Mesendoderm (in vitro differentiated cells): ENCODE results near the gene HBP1.
A peak's percentile ranks its signal among the peaks of the same experiment; 100 is the strongest.
"Not testable (repeated sequence)": the region's sequence is repeated elsewhere in the genome, so short reads cannot be mapped to it uniquely, and the experiment has no call there.

Experiments
- DNase-seq: peaks from one replicate; pipeline ENCODE4 v3.0.0; 2013
- H2AK5ac ChIP-seq: 2 replicates; pipeline ENCODE4 v1.6.1; 2013; ENCODE audit warnings: low read length, inconsistent platforms
- H2BK120ac ChIP-seq: 2 replicates; pipeline ENCODE4 v1.6.1; 2013; ENCODE audit warnings: low read depth, mild to moderate bottlenecking, low read length, moderate library complexity, mixed read lengths
- H2BK15ac ChIP-seq: replicated peaks from 2 replicates; pipeline ENCODE4 v1.6.1; 2013; ENCODE audit warnings: low read depth, mild to moderate bottlenecking, moderate library complexity
- H2BK5ac ChIP-seq: 2 replicates; pipeline ENCODE4 v1.6.1; 2013; ENCODE audit warnings: low read length, inconsistent platforms
- H3K18ac ChIP-seq: 2 replicates; pipeline ENCODE4 v1.6.1; 2013; ENCODE audit warnings: mild to moderate bottlenecking, low read length, mixed read lengths
- H3K23ac ChIP-seq: one replicate; pipeline ENCODE4 v1.6.1; 2013; ENCODE audit warnings: low read length
- H3K27ac ChIP-seq: 2 replicates; pipeline ENCODE4 v1.5.1; 2013; ENCODE audit warnings: low read depth, mild to moderate bottlenecking, inconsistent platforms, low read length, moderate library complexity
- H3K27me3 ChIP-seq: 2 replicates; pipeline ENCODE4 v1.6.1; 2013; ENCODE audit warnings: low read length, control low read depth, mild to moderate bottlenecking, inconsistent platforms; ENCODE audit not compliant: insufficient read depth, poor library complexity
- H3K36me3 ChIP-seq: 2 replicates; pipeline ENCODE4 v1.6.1; 2013; ENCODE audit warnings: low read length, inconsistent platforms; ENCODE audit not compliant: control insufficient read depth, insufficient read depth
- H3K4ac ChIP-seq: one replicate; pipeline ENCODE4 v1.6.1; 2013; ENCODE audit warnings: low read depth, mild to moderate bottlenecking, low read length, moderate library complexity
- H3K4me1 ChIP-seq: 2 replicates; pipeline ENCODE4 v1.6.1; 2013; ENCODE audit warnings: low read depth, low read length, inconsistent platforms; ENCODE audit not compliant: control insufficient read depth
- H3K4me2 ChIP-seq: 2 replicates; pipeline ENCODE4 v1.6.1; 2013; ENCODE audit warnings: low read length
- H3K4me3 ChIP-seq: 2 replicates; pipeline ENCODE4 v1.5.1; 2013; ENCODE audit warnings: mild to moderate bottlenecking, low read length
- H3K56ac ChIP-seq: one replicate; pipeline ENCODE4 v1.6.1; 2013; ENCODE audit warnings: low read length
- H3K79me1 ChIP-seq: 2 replicates; pipeline ENCODE4 v1.6.1; 2013; ENCODE audit warnings: low read length, inconsistent platforms
- H3K79me2 ChIP-seq: 2 replicates; pipeline ENCODE4 v1.6.1; 2013; ENCODE audit warnings: mild to moderate bottlenecking, low read length; ENCODE audit not compliant: control insufficient read depth, insufficient read depth
- H3K9ac ChIP-seq: 2 replicates; pipeline ENCODE4 v1.6.1; 2013; ENCODE audit warnings: low read length, inconsistent platforms
- H4K5ac ChIP-seq: one replicate; pipeline ENCODE4 v1.6.1; 2013; ENCODE audit warnings: low read length
- H4K8ac ChIP-seq: one replicate; pipeline ENCODE4 v1.6.1; 2013; ENCODE audit warnings: low read depth, mild to moderate bottlenecking, control low read depth, low read length, moderate library complexity
- WGBS: extraction: QIAGEN DNeasy Blood & Tissue Kit; methylation state at CpG from one replicate; pipeline ENCODE4 v1.1.7; 2013; ENCODE audit warnings: low lambda C conversion rate, missing lambda C conversion rate; ENCODE audit not compliant: insufficient coverage; ENCODE audit errors: extremely low coverage; 5-methylcytosine and 5-hydroxymethylcytosine counted together

Gene HBP1

GRCh38 chr7:107143875-107144274 is 24.9 kb upstream of the HBP1 start:
- DNase-seq, H3K79me1 ChIP-seq, H3K56ac ChIP-seq, H3K27ac ChIP-seq, H3K18ac ChIP-seq, H3K79me2 ChIP-seq, H4K5ac ChIP-seq, H3K27me3 ChIP-seq, H4K8ac ChIP-seq, H2AK5ac ChIP-seq, H3K23ac ChIP-seq, H3K9ac ChIP-seq, H3K4me1 ChIP-seq, H2BK5ac ChIP-seq, H3K36me3 ChIP-seq, H3K4me2 ChIP-seq, H3K4ac ChIP-seq, H2BK120ac ChIP-seq, H2BK15ac ChIP-seq, H3K4me3 ChIP-seq: not testable (repeated sequence)
- no CpG with 5 or more reads among the region's 5 CpGs for WGBS

GRCh38 chr7:107145067-107145838 is 23.6 kb upstream of the HBP1 start:
- Histone ChIP-seq H3K23ac (no peak overlapping the region), H3K4me3 (no peak overlapping the region), H2BK120ac (no peak overlapping the region), H3K9ac (no peak overlapping the region), H2AK5ac (no peak overlapping the region), H3K18ac (no peak overlapping the region), H2BK15ac (no peak overlapping the region), H3K36me3 (no peaks in the 10 kb centered on the region), H3K79me2 (no peaks in the 10 kb centered on the region), H3K4me2 (no peak overlapping the region), H4K8ac (no peak overlapping the region), H3K4me1 (no peaks in the 10 kb centered on the region), H3K4ac (no peak overlapping the region), H3K79me1 (no peaks in the 10 kb centered on the region), H2BK5ac (no peak overlapping the region), H3K27me3 (no peaks in the 10 kb centered on the region), H4K5ac (no peak overlapping the region), H3K27ac (no peak overlapping the region), H3K56ac (no peak overlapping the region)
- no peak for DNase-seq
- no CpG with 5 or more reads among the region's 4 CpGs for WGBS

- Histone ChIP-seq H3K4me3 (no peak overlapping the region), H3K36me3 (no peaks in the 10 kb centered on the region), H3K18ac (no peak overlapping the region), H2BK120ac (no peak overlapping the region), H3K79me1 (no peaks in the 10 kb centered on the region), H4K8ac (no peak overlapping the region), H3K56ac (no peak overlapping the region), H4K5ac (no peak overlapping the region), H3K79me2 (no peaks in the 10 kb centered on the region), H2BK5ac (no peak overlapping the region), H3K27me3 (no peaks in the 10 kb centered on the region), H3K23ac (no peak overlapping the region), H2AK5ac (no peak overlapping the region), H3K27ac (no peak overlapping the region), H3K9ac (no peak overlapping the region), H2BK15ac (no peak overlapping the region), H3K4ac (no peak overlapping the region), H3K4me1 (no peaks in the 10 kb centered on the region), H3K4me2 (no peak overlapping the region)
- DNase-seq = peak; percentile 48
- WGBS = no CpG with 5 or more reads among the region's 3 CpGs
Observed at GRCh38 chr7:107147464-107148393, 21.1 kb upstream of the HBP1 start.

- Histone ChIP-seq H3K23ac (no peak overlapping the region), H3K4ac (no peak overlapping the region), H3K79me1 (no peaks in the 10 kb centered on the region), H4K5ac (no peak overlapping the region), H2AK5ac (no peak overlapping the region), H3K79me2 (no peaks in the 10 kb centered on the region), H3K27me3 (no peaks in the 10 kb centered on the region), H3K9ac (no peak overlapping the region), H3K4me1 (no peaks in the 10 kb centered on the region), H2BK5ac (no peak overlapping the region), H3K56ac (no peak overlapping the region), H4K8ac (no peak overlapping the region), H2BK120ac (no peak overlapping the region), H3K18ac (no peak overlapping the region), H2BK15ac (no peak overlapping the region), H3K4me3 (no peak overlapping the region), H3K27ac (no peak overlapping the region), H3K36me3 (no peaks in the 10 kb centered on the region), H3K4me2 (no peak overlapping the region)
- WGBS = no CpG with 5 or more reads among the region's 2 CpGs
- no peak for DNase-seq
Observed at GRCh38 chr7:107148721-107149120, 20.1 kb upstream of the HBP1 start.

GRCh38 chr7:107149863-107150262 is 18.9 kb upstream of the HBP1 start:
- Histone ChIP-seq H3K79me2 (no peaks in the 10 kb centered on the region), H4K5ac (no peak overlapping the region), H3K9ac (no peak overlapping the region), H3K36me3 (no peaks in the 10 kb centered on the region), H3K27me3 (no peaks in the 10 kb centered on the region), H3K4ac (no peak overlapping the region), H2BK5ac (no peak overlapping the region), H3K23ac (no peak overlapping the region), H3K4me2 (no peak overlapping the region), H4K8ac (no peak overlapping the region), H2BK120ac (no peak overlapping the region), H3K27ac (no peak overlapping the region), H3K4me1 (no peaks in the 10 kb centered on the region), H3K56ac (no peak overlapping the region), H3K18ac (no peak overlapping the region), H2AK5ac (no peak overlapping the region), H2BK15ac (no peak overlapping the region), H3K79me1 (no peaks in the 10 kb centered on the region), H3K4me3 (no peak overlapping the region)
- DNase-seq = no peak
- WGBS = 100% methylated on average over 1 of the region's 1 CpG
